ENCODE results near the gene TMEM52B.

Gene TMEM52B

GRCh38 chr12:10238526-10238925 is 59.7 kb downstream of the TMEM52B start:
- Histone ChIP-seq H4K20me1 (ENCODE audit: insufficient read depth, low read length) (no peaks in the 10 kb centered on the region), H3F3A (ENCODE audit: insufficient read depth, low read length) (peaks cover 1% of the 10 kb centered on the region; the same call in 1 of the 2 replicates), H3K36me3 (replicated peaks; ENCODE audit: insufficient read depth, low read length) (no peaks in the 10 kb centered on the region)

DNA sequence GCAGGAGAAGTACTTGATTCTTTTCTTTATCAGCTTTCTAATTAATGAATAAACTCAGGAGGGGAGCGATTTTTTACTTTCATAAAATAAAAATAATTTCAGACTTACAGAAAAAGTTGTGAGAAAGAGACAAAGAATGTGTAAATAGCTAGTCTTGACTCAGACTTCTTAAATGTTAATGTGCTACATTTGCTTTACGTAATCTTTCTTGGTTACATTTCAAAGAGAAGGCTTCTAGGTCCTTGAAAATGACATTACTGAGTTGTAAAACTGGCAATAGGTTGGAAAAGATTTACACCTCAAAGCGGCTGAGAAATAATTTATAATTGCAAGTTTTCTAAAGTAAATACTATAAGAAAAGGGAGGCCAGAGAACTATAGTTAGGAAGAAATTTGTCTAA is 62.5 kb downstream of the TMEM52B start:
- H3K27me3 ChIP-seq (replicated peaks; ENCODE audit: insufficient read depth, low read length), result peaks cover 69% of the 10 kb centered on the region
- no peak overlapping the region for H3K4me3 ChIP-seq (ENCODE audit: low read length)
- H3F3A ChIP-seq (ENCODE audit: insufficient read depth, low read length), result peaks cover 5% of the 10 kb centered on the region; the same call in 1 of the 2 replicates
- TF ChIP-seq EZH2phosphoT487 (IDR thresholded peaks at IDR 0.05; ENCODE audit: low read length), result no peak
- no peak for TF ChIP-seq EZH2 (optimal IDR thresholded peaks at IDR 0.05; ENCODE audit: low read depth, low read length)
- TF ChIP-seq CTCF (IDR thresholded peaks at IDR 0.05; ENCODE audit: low read length), result no peak
- H3K9me3 ChIP-seq (replicated peaks; ENCODE audit: insufficient read depth, low read length), result no peaks in the 10 kb centered on the region
- H3K4me1 ChIP-seq (ENCODE audit: low read length), result peaks cover 21% of the 10 kb centered on the region
- H3K79me2 ChIP-seq (ENCODE audit: low read length), result no peaks in the 10 kb centered on the region
- H3K36me3 ChIP-seq (replicated peaks; ENCODE audit: insufficient read depth, low read length), result no peaks in the 10 kb centered on the region
- no peak overlapping the region for H3K4me2 ChIP-seq (ENCODE audit: low read depth, low read length)
- DNase-seq, result no peak
- H2AFZ ChIP-seq (ENCODE audit: low read length), result no peak overlapping the region
- H3K9ac ChIP-seq (ENCODE audit: low read length), result no peak overlapping the region
- no peaks in the 10 kb centered on the region for H3K9me2 ChIP-seq (replicated peaks; ENCODE audit: insufficient read depth, low read length)
- H3K27ac ChIP-seq (ENCODE audit: low read length), result no peak overlapping the region
- H4K20me1 ChIP-seq (ENCODE audit: insufficient read depth, low read length), result no peaks in the 10 kb centered on the region

More at GRCh38 chr12:10238526-10238925, 59.7 kb downstream of the TMEM52B start:
- TF ChIP-seq CTCF (IDR thresholded peaks at IDR 0.05; ENCODE audit: low read length), result no peak
- TF ChIP-seq EZH2 (optimal IDR thresholded peaks at IDR 0.05; ENCODE audit: low read depth, low read length), result no peak
- no peak for TF ChIP-seq EZH2phosphoT487 (IDR thresholded peaks at IDR 0.05; ENCODE audit: low read length)
- Histone ChIP-seq H3K27me3 (replicated peaks; ENCODE audit: insufficient read depth, low read length) (peaks cover 51% of the 10 kb centered on the region), H3K4me1 (ENCODE audit: low read length) (peaks cover 20% of the 10 kb centered on the region), H3K4me2 (ENCODE audit: low read depth, low read length) (no peak overlapping the region), H3K27ac (ENCODE audit: low read length) (no peak overlapping the region), H2AFZ (ENCODE audit: low read length) (no peak overlapping the region), H3K9ac (ENCODE audit: low read length) (no peak overlapping the region), H3K9me2 (replicated peaks; ENCODE audit: insufficient read depth, low read length) (no peaks in the 10 kb centered on the region), H3K4me3 (ENCODE audit: low read length) (no peak overlapping the region), H3K79me2 (ENCODE audit: low read length) (no peaks in the 10 kb centered on the region), H3K9me3 (replicated peaks; ENCODE audit: insufficient read depth, low read length) (no peaks in the 10 kb centered on the region)
- DNase-seq, result no peak

Measured in MM.1S (cell line).